Measurements from ENCODE around the gene FAM193A.
"Not testable (repeated sequence)": the region's sequence is repeated elsewhere in the genome, so short reads cannot be mapped to it uniquely, and the experiment has no call there.

Gene FAM193A

DNA sequence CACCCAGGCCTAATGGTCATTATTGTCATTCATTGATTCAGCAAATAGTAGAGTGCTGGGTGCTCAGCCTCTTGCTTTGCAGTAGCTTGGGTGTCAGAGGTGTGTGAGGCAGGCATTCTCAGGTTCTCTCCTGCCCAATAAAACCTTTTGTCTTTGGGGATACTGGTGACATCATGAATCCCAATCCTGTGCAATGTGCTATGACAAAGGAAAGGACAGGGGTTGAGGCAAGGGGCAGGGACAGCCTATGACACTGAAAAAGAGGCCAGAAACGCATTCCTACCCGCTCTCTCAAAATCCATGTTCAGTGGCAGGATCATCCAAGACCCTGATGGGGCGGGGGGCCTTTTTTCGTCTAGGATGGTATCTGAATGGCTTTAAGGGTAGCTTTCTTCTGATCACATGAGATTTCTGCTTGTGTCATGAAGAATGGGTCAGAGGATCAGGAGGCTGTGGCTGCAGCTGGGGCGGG lies 1.5 kb upstream of the FAM193A start:
- H2AFZ ChIP-seq (ENCODE audit: low read length): no peak overlapping the region
- no peaks in the 10 kb centered on the region for H3K9me3 ChIP-seq (ENCODE audit: low read length)
- H3K4me2 ChIP-seq (ENCODE audit: low read length): peak overlapping the region; percentile 86
- H3F3A ChIP-seq (ENCODE audit: insufficient read depth, low read length): no peaks in the 10 kb centered on the region
- H3K36me3 ChIP-seq (ENCODE audit: insufficient read depth, low read length): no peaks in the 10 kb centered on the region
- H3K4me1 ChIP-seq (ENCODE audit: insufficient read depth, low read length, severe bottlenecking): peaks cover 7% of the 10 kb centered on the region
- peaks cover 20% of the 10 kb centered on the region for H3K79me2 ChIP-seq (ENCODE audit: insufficient read depth, low read length)
- no peaks in the 10 kb centered on the region for H4K20me1 ChIP-seq (ENCODE audit: insufficient read depth, low read length)
- peak overlapping the region; percentile 83; the same call in 1 of the 2 replicates for H3K9ac ChIP-seq (ENCODE audit: low read length)
- no peaks in the 10 kb centered on the region for H3K9me2 ChIP-seq (ENCODE audit: low read depth, low read length)
- TF ChIP-seq, protein P1, sequence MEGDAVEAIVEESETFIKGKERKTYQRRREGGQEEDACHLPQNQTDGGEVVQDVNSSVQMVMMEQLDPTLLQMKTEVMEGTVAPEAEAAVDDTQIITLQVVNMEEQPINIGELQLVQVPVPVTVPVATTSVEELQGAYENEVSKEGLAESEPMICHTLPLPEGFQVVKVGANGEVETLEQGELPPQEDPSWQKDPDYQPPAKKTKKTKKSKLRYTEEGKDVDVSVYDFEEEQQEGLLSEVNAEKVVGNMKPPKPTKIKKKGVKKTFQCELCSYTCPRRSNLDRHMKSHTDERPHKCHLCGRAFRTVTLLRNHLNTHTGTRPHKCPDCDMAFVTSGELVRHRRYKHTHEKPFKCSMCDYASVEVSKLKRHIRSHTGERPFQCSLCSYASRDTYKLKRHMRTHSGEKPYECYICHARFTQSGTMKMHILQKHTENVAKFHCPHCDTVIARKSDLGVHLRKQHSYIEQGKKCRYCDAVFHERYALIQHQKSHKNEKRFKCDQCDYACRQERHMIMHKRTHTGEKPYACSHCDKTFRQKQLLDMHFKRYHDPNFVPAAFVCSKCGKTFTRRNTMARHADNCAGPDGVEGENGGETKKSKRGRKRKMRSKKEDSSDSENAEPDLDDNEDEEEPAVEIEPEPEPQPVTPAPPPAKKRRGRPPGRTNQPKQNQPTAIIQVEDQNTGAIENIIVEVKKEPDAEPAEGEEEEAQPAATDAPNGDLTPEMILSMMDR (IDR thresholded peaks at IDR 0.05; ENCODE audit: low read length): no peak
- no peak for TF ChIP-seq EZH2 (IDR thresholded peaks at IDR 0.05; ENCODE audit: borderline replicate concordance, low read length)
- H3K27me3 ChIP-seq (ENCODE audit: insufficient read depth, low read length): no peaks in the 10 kb centered on the region
- H3K27ac ChIP-seq (ENCODE audit: low read depth, low read length, poor library complexity, severe bottlenecking): no peak overlapping the region
- H3K4me3 ChIP-seq (ENCODE audit: low read depth, low read length, poor library complexity, severe bottlenecking): peak overlapping the region; percentile 72

DNA sequence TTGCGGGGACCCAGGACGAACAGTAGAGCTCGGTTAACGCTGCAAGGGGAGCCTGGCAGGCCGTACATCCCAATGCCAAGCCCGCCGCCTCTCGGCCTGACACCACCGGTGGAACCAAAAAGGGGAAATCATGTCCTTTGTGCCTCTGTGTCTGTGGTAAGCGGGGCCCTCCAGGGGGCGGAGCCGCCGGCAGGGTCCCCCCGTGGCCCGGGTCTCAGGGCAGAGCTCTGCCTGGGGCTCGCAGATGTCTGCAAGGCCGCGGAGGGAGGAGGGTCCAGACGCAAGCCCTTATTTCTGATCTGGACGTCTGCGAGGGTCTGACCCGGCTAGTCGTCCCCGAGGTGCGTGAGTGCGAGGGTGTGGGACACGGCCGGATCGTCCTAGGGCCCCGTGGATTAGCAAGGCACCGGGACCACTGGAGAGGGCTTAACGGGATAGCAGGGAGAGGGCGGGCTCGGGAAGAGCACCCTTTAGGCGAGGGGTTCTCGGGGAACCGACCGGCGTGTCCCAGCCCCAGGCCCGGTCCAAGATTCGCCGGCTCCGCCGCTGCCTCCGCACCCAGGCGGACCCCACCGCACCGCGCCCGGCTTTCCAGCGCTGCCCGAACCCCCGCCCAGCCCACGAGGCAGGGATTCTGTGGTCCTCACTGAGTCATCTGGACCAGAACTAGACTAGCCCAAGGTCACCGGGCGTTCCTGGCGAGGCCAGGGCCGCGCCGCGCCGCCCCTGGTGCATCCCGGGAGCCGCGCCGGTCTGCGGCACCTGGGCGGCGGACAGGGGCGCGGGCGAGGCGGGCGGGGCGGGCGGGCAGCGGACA lies 863 bp upstream of the FAM193A start:
- no peak overlapping the region for H2AFZ ChIP-seq (ENCODE audit: low read length)
- no peaks in the 10 kb centered on the region for H4K20me1 ChIP-seq (ENCODE audit: insufficient read depth, low read length)
- H3K9me3 ChIP-seq (ENCODE audit: low read length): no peaks in the 10 kb centered on the region
- peaks cover 20% of the 10 kb centered on the region for H3K79me2 ChIP-seq (ENCODE audit: insufficient read depth, low read length)
- H3F3A ChIP-seq (ENCODE audit: insufficient read depth, low read length): no peaks in the 10 kb centered on the region
- no peaks in the 10 kb centered on the region for H3K36me3 ChIP-seq (ENCODE audit: insufficient read depth, low read length)
- peak overlapping the region; percentile 83 for H3K9ac ChIP-seq (ENCODE audit: low read length)
- H3K9me2 ChIP-seq (ENCODE audit: low read depth, low read length): no peaks in the 10 kb centered on the region
- peak overlapping the region; percentile 86 for H3K4me2 ChIP-seq (ENCODE audit: low read length)
- H3K27ac ChIP-seq (ENCODE audit: low read depth, low read length, poor library complexity, severe bottlenecking): peak overlapping the region; percentile 32
- peak overlapping the region; percentile 72 for H3K4me3 ChIP-seq (ENCODE audit: low read depth, low read length, poor library complexity, severe bottlenecking)
- peaks cover 7% of the 10 kb centered on the region for H3K4me1 ChIP-seq (ENCODE audit: insufficient read depth, low read length, severe bottlenecking)
- TF ChIP-seq EZH2 (IDR thresholded peaks at IDR 0.05; ENCODE audit: borderline replicate concordance, low read length): no peak
- TF ChIP-seq, protein P1 (IDR thresholded peaks at IDR 0.05; ENCODE audit: low read length): peak; percentile 23; the same call in 1 of the 2 replicates
- no peaks in the 10 kb centered on the region for H3K27me3 ChIP-seq (ENCODE audit: insufficient read depth, low read length)

DNA sequence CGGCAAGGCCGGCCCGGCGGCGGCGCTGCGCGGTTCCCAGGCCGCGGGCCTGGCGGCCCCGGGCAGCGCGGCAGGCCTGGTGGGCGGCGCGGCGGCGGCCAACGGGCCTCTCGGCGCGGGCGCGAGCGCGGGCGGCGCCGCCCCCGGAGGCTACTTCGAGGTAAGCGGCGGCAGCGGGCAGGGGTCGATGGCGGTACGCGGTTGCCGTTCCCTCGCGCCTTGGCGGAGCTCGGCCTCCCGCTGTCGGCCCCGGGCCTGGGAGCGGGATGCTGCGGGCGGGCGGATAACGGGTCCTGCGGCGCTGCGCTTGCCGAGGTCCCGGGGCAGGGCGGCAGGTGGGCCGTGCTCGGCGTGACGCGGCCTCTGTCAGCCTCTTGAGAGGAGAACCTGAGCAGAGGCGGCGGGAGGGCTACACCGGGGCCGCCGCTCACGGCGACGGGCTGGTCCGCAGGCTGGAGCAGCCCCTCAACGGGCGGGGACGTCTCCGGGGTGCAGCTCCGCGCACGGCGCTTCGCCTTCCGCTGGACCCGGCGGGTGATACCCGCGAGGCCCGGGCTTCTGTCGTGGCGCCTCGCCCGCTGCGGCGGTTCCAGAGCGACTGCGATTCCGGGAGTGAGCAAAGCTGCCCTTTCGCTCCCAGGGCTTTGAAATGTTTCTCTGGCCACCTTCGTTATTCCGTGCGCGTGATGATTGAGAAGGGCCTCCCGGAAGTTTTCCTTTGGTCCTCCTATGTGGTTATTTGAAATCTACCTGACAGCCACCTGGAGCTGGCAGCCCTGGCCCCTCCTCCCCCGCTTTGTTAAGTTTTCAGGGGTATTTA lies 774 bp downstream of the FAM193A start:
- Histone ChIP-seq H3K4me3 (ENCODE audit: low read depth, low read length, poor library complexity, severe bottlenecking) (peak overlapping the region; percentile 69), H3K79me2 (ENCODE audit: insufficient read depth, low read length) (peaks cover 29% of the 10 kb centered on the region), H3K9me2 (ENCODE audit: low read depth, low read length) (no peaks in the 10 kb centered on the region), H2AFZ (ENCODE audit: low read length) (no peak overlapping the region), H3K4me2 (ENCODE audit: low read length) (peak overlapping the region; percentile 81), H4K20me1 (ENCODE audit: insufficient read depth, low read length) (no peaks in the 10 kb centered on the region), H3K9ac (ENCODE audit: low read length) (peak overlapping the region; percentile 79), H3K4me1 (ENCODE audit: insufficient read depth, low read length, severe bottlenecking) (peaks cover 7% of the 10 kb centered on the region), H3K27me3 (ENCODE audit: insufficient read depth, low read length) (no peaks in the 10 kb centered on the region), H3K9me3 (ENCODE audit: low read length) (no peaks in the 10 kb centered on the region), H3K27ac (ENCODE audit: low read depth, low read length, poor library complexity, severe bottlenecking) (peak overlapping the region; percentile 43), H3K36me3 (ENCODE audit: insufficient read depth, low read length) (no peaks in the 10 kb centered on the region), H3F3A (ENCODE audit: insufficient read depth, low read length) (no peaks in the 10 kb centered on the region)
- TF ChIP-seq, protein P1 (IDR thresholded peaks at IDR 0.05; ENCODE audit: low read length): no peak
- no peak for TF ChIP-seq EZH2 (IDR thresholded peaks at IDR 0.05; ENCODE audit: borderline replicate concordance, low read length)

DNA sequence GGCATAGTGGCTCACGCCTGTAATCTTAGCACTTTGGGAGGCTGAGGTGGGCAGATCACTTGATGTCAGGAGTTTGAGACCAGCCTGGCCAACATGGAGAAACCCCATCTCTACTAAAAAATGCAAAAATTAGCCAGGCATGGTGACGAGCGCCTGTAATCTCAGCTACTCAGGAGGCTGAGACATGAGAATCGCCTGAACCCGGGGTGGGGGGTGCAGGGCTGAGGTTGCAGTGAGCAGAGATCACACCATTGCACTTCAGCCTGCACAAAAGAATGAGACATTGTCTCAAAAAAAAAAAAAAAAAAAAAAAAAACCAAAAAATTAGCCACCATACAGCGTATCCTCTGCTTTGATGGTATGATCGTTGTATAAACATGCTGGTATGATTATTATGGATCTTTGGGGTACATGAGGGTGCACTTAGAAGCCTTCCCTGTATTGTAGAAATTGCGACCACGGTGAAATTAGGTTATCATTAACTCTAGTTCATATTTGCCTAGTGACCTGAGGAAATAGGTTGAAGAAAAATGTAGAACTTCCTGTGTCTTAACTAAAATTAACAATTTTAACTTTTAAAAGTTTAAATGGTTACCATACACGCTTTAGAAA lies 7.2 kb downstream of the FAM193A start:
- not testable (repeated sequence) for H3K27me3 ChIP-seq (ENCODE audit: insufficient read depth, low read length); H2AFZ ChIP-seq (ENCODE audit: low read length); H3K9ac ChIP-seq (ENCODE audit: low read length); H3K9me2 ChIP-seq (ENCODE audit: low read depth, low read length); H3K4me3 ChIP-seq (ENCODE audit: low read depth, low read length, poor library complexity, severe bottlenecking); H4K20me1 ChIP-seq (ENCODE audit: insufficient read depth, low read length); H3K4me1 ChIP-seq (ENCODE audit: insufficient read depth, low read length, severe bottlenecking); H3K9me3 ChIP-seq (ENCODE audit: low read length); H3K4me2 ChIP-seq (ENCODE audit: low read length); H3K27ac ChIP-seq (ENCODE audit: low read depth, low read length, poor library complexity, severe bottlenecking); H3F3A ChIP-seq (ENCODE audit: insufficient read depth, low read length); H3K36me3 ChIP-seq (ENCODE audit: insufficient read depth, low read length)
- H3K79me2 ChIP-seq (ENCODE audit: insufficient read depth, low read length): peaks cover 62% of the 10 kb centered on the region

All from OCI-LY1 (cell line).